Measurements from ENCODE around the gene EIF4EBP2.

The EIF4EBP2 gene

GRCh38 chr10:70433581-70434280 lies 29.8 kb downstream of the EIF4EBP2 start:
- no peak for DNase-seq

GRCh38 chr10:70435241-70436085 lies 31.5 kb downstream of the EIF4EBP2 start:
- DNase-seq: no peak

GRCh38 chr10:70437721-70438120 lies 33.8 kb downstream of the EIF4EBP2 start:
- DNase-seq: no peak

GRCh38 chr10:70440296-70441160 lies 36.6 kb downstream of the EIF4EBP2 start:
- peak; percentile 55 for DNase-seq

- peak; percentile 74 for DNase-seq
Observed at GRCh38 chr10:70441161-70441894, 37.4 kb downstream of the EIF4EBP2 start, which contains the start of gene NODAL. TSS of gene NODAL (minus strand) at chr10:70441681. CDS start at chr10:70441667, 14 bp downstream.

- DNase-seq: no peak
Observed at GRCh38 chr10:70441895-70442309, 38.0 kb downstream of the EIF4EBP2 start.

GRCh38 chr10:70442332-70442988 lies 38.5 kb downstream of the EIF4EBP2 start:
- no peak for DNase-seq

- DNase-seq: no peak
Observed at GRCh38 chr10:70444744-70445143, 40.8 kb downstream of the EIF4EBP2 start.

GRCh38 chr10:70445718-70446657 lies 42.0 kb downstream of the EIF4EBP2 start:
- no peak for DNase-seq

- no peak for DNase-seq
Observed at GRCh38 chr10:70448236-70448635, 44.3 kb downstream of the EIF4EBP2 start.

- DNase-seq: no peak
Observed at GRCh38 chr10:70455213-70455630, 51.3 kb downstream of the EIF4EBP2 start.

- no peak for DNase-seq
Observed at GRCh38 chr10:70456164-70456563, 52.2 kb downstream of the EIF4EBP2 start.

GRCh38 chr10:70457759-70458305 lies 53.9 kb downstream of the EIF4EBP2 start:
- DNase-seq: no peak

GRCh38 chr10:70458329-70459060 lies 54.5 kb downstream of the EIF4EBP2 start:
- DNase-seq: peak; percentile 81

- DNase-seq: no peak
Observed at GRCh38 chr10:70459061-70459773, 55.3 kb downstream of the EIF4EBP2 start.

- no peak for DNase-seq
Observed at GRCh38 chr10:70459774-70460490, 56.0 kb downstream of the EIF4EBP2 start.

- peak; percentile 71 for DNase-seq
Observed at GRCh38 chr10:70461397-70462348, 57.7 kb downstream of the EIF4EBP2 start.
